OCI-LY7 (cell line): ENCODE data around the gene NOXA1.

Experiments used
- EZH2phosphoT487 ChIP-seq: fragments of 200-600 bp; sonication (generic); IDR thresholded peaks from 2 replicates; pipeline ENCODE4 v1.6.1; 2018; ENCODE audit warnings: low read depth, borderline replicate concordance, mild to moderate bottlenecking, mixed run types, antibody characterized with exemption, low read length, moderate library complexity, mixed read lengths
- TF ChIP-seq, protein P1 (sequence below): fragments of 200-600 bp; sonication (generic); conservative IDR thresholded peaks from 2 replicates; pipeline ENCODE4 v1.5.1; 2014; ENCODE audit warnings: mild to moderate bottlenecking, antibody characterized with exemption, low read length, moderate library complexity, mixed read lengths

DNA sequence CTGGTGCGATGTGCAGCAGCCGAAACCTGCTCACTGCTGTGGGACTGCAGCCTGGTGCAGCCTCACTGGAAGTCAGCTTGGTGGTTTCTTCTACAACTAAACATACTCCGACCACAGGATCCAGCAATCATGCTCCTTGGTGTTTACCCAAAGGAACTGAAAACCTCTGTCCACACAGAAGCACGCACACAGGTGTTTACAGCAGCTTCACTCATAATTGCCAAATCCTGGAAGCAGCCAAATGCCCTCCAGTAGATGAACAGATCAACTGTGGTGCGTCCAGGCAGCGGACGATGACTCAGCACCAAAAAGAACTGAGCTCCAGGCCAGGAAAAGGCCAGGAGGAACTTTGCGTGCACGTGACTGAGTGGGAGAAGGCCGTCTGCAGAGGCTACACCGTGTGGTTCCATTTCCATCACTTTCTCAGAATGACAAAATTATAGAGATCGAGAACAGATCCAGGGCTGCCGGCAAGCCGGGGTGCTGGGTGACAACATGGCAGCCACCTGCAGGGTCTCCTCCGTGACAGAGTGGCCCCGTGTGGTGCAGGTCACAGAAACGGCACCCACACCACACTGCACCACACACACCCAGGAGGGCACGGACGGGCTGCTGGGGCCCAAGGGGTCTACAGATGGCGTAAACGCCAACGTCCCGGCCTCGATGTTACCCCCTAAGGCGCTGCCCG, 59.0 kb downstream of the NOXA1 start:
- TF ChIP-seq, protein P1, sequence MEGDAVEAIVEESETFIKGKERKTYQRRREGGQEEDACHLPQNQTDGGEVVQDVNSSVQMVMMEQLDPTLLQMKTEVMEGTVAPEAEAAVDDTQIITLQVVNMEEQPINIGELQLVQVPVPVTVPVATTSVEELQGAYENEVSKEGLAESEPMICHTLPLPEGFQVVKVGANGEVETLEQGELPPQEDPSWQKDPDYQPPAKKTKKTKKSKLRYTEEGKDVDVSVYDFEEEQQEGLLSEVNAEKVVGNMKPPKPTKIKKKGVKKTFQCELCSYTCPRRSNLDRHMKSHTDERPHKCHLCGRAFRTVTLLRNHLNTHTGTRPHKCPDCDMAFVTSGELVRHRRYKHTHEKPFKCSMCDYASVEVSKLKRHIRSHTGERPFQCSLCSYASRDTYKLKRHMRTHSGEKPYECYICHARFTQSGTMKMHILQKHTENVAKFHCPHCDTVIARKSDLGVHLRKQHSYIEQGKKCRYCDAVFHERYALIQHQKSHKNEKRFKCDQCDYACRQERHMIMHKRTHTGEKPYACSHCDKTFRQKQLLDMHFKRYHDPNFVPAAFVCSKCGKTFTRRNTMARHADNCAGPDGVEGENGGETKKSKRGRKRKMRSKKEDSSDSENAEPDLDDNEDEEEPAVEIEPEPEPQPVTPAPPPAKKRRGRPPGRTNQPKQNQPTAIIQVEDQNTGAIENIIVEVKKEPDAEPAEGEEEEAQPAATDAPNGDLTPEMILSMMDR, result no peak
- no peak for TF ChIP-seq EZH2phosphoT487
